ENCODE results near the gene TIMM13.

TIMM13 gene

GRCh38 chr19:2387367-2388288 is 39.8 kb downstream of the TIMM13 start:
- no peak for DNase-seq (ENCODE audit: low read depth in 4 of 4, low spot score in 1 of 4)

GRCh38 chr19:2385053-2385721 is 42.2 kb downstream of the TIMM13 start:
- no peak for DNase-seq (ENCODE audit: low read depth in 4 of 4, low spot score in 1 of 4)

GRCh38 chr19:2382530-2383222 is 44.7 kb downstream of the TIMM13 start:
- no peak for DNase-seq (ENCODE audit: low read depth in 4 of 4, low spot score in 1 of 4)

- DNase-seq (ENCODE audit: low read depth in 4 of 4, low spot score in 1 of 4) = no peak
These were observed 46.1 kb downstream of the TIMM13 start for GRCh38 chr19:2381148-2381820.

- DNase-seq (ENCODE audit: low read depth in 4 of 4, low spot score in 1 of 4) = no peak
These were observed 46.8 kb downstream of the TIMM13 start for GRCh38 chr19:2380567-2380966.

- no peak for DNase-seq (ENCODE audit: low read depth in 4 of 4, low spot score in 1 of 4)
These were observed 50.4 kb downstream of the TIMM13 start for GRCh38 chr19:2376784-2377519.
